Measurements from ENCODE around the gene HS1BP3. TPM values are rescaled to one million over a fixed set of nuclear protein-coding genes. Genes with fewer than 3 reads are reported as not detected.

HS1BP3 gene
- total RNA-seq, 1 donor from 2014 or later = 10.0 TPM

GRCh38 chr2:20667531-20668401, 16.9 kb upstream of the HS1BP3 start:
- Histone ChIP-seq H2AFZ (replicated peaks) (peak overlapping the region; percentile 86), H3K4me1 (peaks cover 26% of the 10 kb centered on the region), H3K79me2 (ENCODE audit: low read depth) (no peaks in the 10 kb centered on the region), H3K27ac (no peak overlapping the region), H3K27me3 (peaks cover 100% of the 10 kb centered on the region), H4K20me1 (ENCODE audit: low read depth) (peaks cover 75% of the 10 kb centered on the region), H3K4me3 (peak overlapping the region; percentile 55), H3F3A (ENCODE audit: low read depth) (peaks cover 9% of the 10 kb centered on the region), H3K4me2 (peak overlapping the region; percentile 86), H3K36me3 (no peaks in the 10 kb centered on the region), H3K9ac (no peak overlapping the region), H3K9me3 (ENCODE audit: low read depth) (no peaks in the 10 kb centered on the region)
- peak overlapping the region; percentile 86 for H3K4me3 Mint-ChIP-seq
- H3K27me3 Mint-ChIP-seq (ENCODE audit: insufficient read depth, low read depth) = peaks cover 85% of the 10 kb centered on the region
- no peaks in the 10 kb centered on the region for H3K9me3 Mint-ChIP-seq
- DNase-seq (ENCODE audit: low spot score) = peak; percentile 53
- H3K36me3 Mint-ChIP-seq = peaks cover 3% of the 10 kb centered on the region
- no peak for TF ChIP-seq CTCF (IDR thresholded peaks at IDR 0.05)
- TF ChIP-seq EZH2 (IDR thresholded peaks at IDR 0.05) = peak; percentile 77
- peak; percentile 80 for TF ChIP-seq EZH2phosphoT487 (IDR thresholded peaks at IDR 0.05)
- H3K27ac Mint-ChIP-seq = peak overlapping the region; percentile 86
- peaks cover 36% of the 10 kb centered on the region for H3K4me1 Mint-ChIP-seq

GRCh38 chr2:20667151-20667530, 16.2 kb upstream of the HS1BP3 start:
- DNase-seq (ENCODE audit: low spot score) = peak; percentile 71
- Histone ChIP-seq H3K79me2 (ENCODE audit: low read depth) (no peaks in the 10 kb centered on the region), H3K27me3 (peaks cover 100% of the 10 kb centered on the region), H3K27ac (no peak overlapping the region), H3K9ac (no peak overlapping the region), H2AFZ (replicated peaks) (peak overlapping the region; percentile 86), H3K4me2 (peak overlapping the region; percentile 88), H3K4me1 (peaks cover 20% of the 10 kb centered on the region), H4K20me1 (ENCODE audit: low read depth) (peaks cover 68% of the 10 kb centered on the region), H3K9me3 (ENCODE audit: low read depth) (no peaks in the 10 kb centered on the region), H3K36me3 (no peaks in the 10 kb centered on the region), H3K4me3 (peak overlapping the region; percentile 55), H3F3A (ENCODE audit: low read depth) (peaks cover 4% of the 10 kb centered on the region)
- Mint-ChIP-seq H3K27ac (no peak overlapping the region), H3K36me3 (peaks cover 3% of the 10 kb centered on the region), H3K9me3 (no peaks in the 10 kb centered on the region), H3K4me1 (peaks cover 35% of the 10 kb centered on the region), H3K4me3 (peak overlapping the region; percentile 86), H3K27me3 (ENCODE audit: insufficient read depth, low read depth) (peaks cover 84% of the 10 kb centered on the region)
- TF ChIP-seq EZH2 (IDR thresholded peaks at IDR 0.05) = no peak
- TF ChIP-seq EZH2phosphoT487 (IDR thresholded peaks at IDR 0.05) = no peak
- TF ChIP-seq CTCF (IDR thresholded peaks at IDR 0.05) = no peak

GRCh38 chr2:20666304-20667150, 15.6 kb upstream of the HS1BP3 start, which contains the start of gene GDF7:
Gene GDF7, plus strand, starts transcription at chr2:20667144. Its CDS starts 96 bp downstream, at chr2:20667240.
- Mint-ChIP-seq H3K27ac (no peak within 1 kb of the TSS), H3K36me3 (peaks cover 3% of the 10 kb centered on the region), H3K27me3 (ENCODE audit: insufficient read depth, low read depth) (peaks cover 78% of the 10 kb centered on the region), H3K9me3 (no peaks in the 10 kb centered on the region), H3K4me1 (peaks cover 35% of the 10 kb centered on the region), H3K4me3 (peak within 1 kb of the TSS; percentile 91)
- H3K27me3 ChIP-seq = peaks cover 100% of the 10 kb centered on the region
- peaks cover 4% of the 10 kb centered on the region for H3F3A ChIP-seq (ENCODE audit: low read depth)
- peak within 1 kb of the TSS; percentile 88 for H3K4me2 ChIP-seq
- no peaks in the 10 kb centered on the region for H3K9me3 ChIP-seq (ENCODE audit: low read depth)
- DNase-seq (ENCODE audit: low spot score) = peak; percentile 58
- H3K4me1 ChIP-seq = peaks cover 18% of the 10 kb centered on the region
- peak within 1 kb of the TSS; percentile 91 for H2AFZ ChIP-seq (replicated peaks)
- no peaks in the 10 kb centered on the region for H3K79me2 ChIP-seq (ENCODE audit: low read depth)
- H4K20me1 ChIP-seq (ENCODE audit: low read depth) = peaks cover 62% of the 10 kb centered on the region
- no peak within 1 kb of the TSS for H3K9ac ChIP-seq
- peak; percentile 99 for TF ChIP-seq EZH2 (IDR thresholded peaks at IDR 0.05)
- TF ChIP-seq CTCF (IDR thresholded peaks at IDR 0.05) = peak; percentile 56
- peak; percentile 98 for TF ChIP-seq EZH2phosphoT487 (IDR thresholded peaks at IDR 0.05)
- no peaks in the 10 kb centered on the region for H3K36me3 ChIP-seq
- H3K27ac ChIP-seq = no peak within 1 kb of the TSS
- H3K4me3 ChIP-seq = peak within 1 kb of the TSS; percentile 55

Measured in neural progenitor cell (in vitro differentiated cells).